ENCODE data around the gene UBE2F.

Gene UBE2F

GRCh38 chr2:237995036-237995435 is 28.2 kb downstream of the UBE2F start:
- no peak for ATAC-seq
- no peak for TF ChIP-seq ISL1 (CRISPR knock-in tag; IDR thresholded peaks at IDR 0.05)

- no peak for TF ChIP-seq BACH2 (CRISPR knock-in tag; IDR thresholded peaks at IDR 0.05; ENCODE audit: borderline replicate concordance)
- TF ChIP-seq ZFP30 (CRISPR knock-in tag; IDR thresholded peaks at IDR 0.05): no peak
- TF ChIP-seq ZNF8 (CRISPR knock-in tag; IDR thresholded peaks at IDR 0.05): no peak
- no peak for TF ChIP-seq ZNF565 (CRISPR knock-in tag; conservative IDR thresholded peaks at IDR 0.05; ENCODE audit: low read depth)
- TF ChIP-seq RARB (CRISPR knock-in tag; IDR thresholded peaks at IDR 0.05): no peak
- no peak for TF ChIP-seq SNAI2 (CRISPR knock-in tag; IDR thresholded peaks at IDR 0.05)
- TF ChIP-seq PPARA (CRISPR knock-in tag; IDR thresholded peaks at IDR 0.05; ENCODE audit: borderline replicate concordance): no peak
- TF ChIP-seq GLIS3 (CRISPR knock-in tag; IDR thresholded peaks at IDR 0.05): no peak
These were observed 29.3 kb downstream of the UBE2F start for GRCh38 chr2:237996021-237996593.

GRCh38 chr2:237997521-237997920 is 30.7 kb downstream of the UBE2F start:
- no peak for ATAC-seq
- TF ChIP-seq CSDC2 (CRISPR knock-in tag; IDR thresholded peaks at IDR 0.05) (no peak), RARB (CRISPR knock-in tag; IDR thresholded peaks at IDR 0.05) (no peak), ARNTL (CRISPR knock-in tag; IDR thresholded peaks at IDR 0.05; ENCODE audit: borderline replicate concordance, low read depth) (no peak), PATZ1 (CRISPR knock-in tag; IDR thresholded peaks at IDR 0.05; ENCODE audit: borderline replicate concordance) (no peak)

More at GRCh38 chr2:237996021-237996593, 29.3 kb downstream of the UBE2F start:
- no peak for ATAC-seq

- TF ChIP-seq ZFP30 (CRISPR knock-in tag; IDR thresholded peaks at IDR 0.05) (no peak), ZNF70 (CRISPR knock-in tag; IDR thresholded peaks at IDR 0.05) (no peak), TOX (CRISPR knock-in tag; IDR thresholded peaks at IDR 0.05; ENCODE audit: borderline replicate concordance) (no peak), PATZ1 (CRISPR knock-in tag; IDR thresholded peaks at IDR 0.05; ENCODE audit: borderline replicate concordance) (no peak), CSDC2 (CRISPR knock-in tag; IDR thresholded peaks at IDR 0.05) (no peak), POU6F1 (CRISPR knock-in tag; IDR thresholded peaks at IDR 0.05; ENCODE audit: borderline replicate concordance, low read depth) (no peak), ZC3H10 (CRISPR knock-in tag; IDR thresholded peaks at IDR 0.05) (no peak), ISL1 (CRISPR knock-in tag; IDR thresholded peaks at IDR 0.05) (no peak), PPARA (CRISPR knock-in tag; IDR thresholded peaks at IDR 0.05; ENCODE audit: borderline replicate concordance) (no peak)
- TF ChIP-seq, protein P1, sequence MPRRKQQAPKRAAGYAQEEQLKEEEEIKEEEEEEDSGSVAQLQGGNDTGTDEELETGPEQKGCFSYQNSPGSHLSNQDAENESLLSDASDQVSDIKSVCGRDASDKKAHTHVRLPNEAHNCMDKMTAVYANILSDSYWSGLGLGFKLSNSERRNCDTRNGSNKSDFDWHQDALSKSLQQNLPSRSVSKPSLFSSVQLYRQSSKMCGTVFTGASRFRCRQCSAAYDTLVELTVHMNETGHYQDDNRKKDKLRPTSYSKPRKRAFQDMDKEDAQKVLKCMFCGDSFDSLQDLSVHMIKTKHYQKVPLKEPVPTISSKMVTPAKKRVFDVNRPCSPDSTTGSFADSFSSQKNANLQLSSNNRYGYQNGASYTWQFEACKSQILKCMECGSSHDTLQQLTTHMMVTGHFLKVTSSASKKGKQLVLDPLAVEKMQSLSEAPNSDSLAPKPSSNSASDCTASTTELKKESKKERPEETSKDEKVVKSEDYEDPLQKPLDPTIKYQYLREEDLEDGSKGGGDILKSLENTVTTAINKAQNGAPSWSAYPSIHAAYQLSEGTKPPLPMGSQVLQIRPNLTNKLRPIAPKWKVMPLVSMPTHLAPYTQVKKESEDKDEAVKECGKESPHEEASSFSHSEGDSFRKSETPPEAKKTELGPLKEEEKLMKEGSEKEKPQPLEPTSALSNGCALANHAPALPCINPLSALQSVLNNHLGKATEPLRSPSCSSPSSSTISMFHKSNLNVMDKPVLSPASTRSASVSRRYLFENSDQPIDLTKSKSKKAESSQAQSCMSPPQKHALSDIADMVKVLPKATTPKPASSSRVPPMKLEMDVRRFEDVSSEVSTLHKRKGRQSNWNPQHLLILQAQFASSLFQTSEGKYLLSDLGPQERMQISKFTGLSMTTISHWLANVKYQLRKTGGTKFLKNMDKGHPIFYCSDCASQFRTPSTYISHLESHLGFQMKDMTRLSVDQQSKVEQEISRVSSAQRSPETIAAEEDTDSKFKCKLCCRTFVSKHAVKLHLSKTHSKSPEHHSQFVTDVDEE (CRISPR knock-in tag; IDR thresholded peaks at IDR 0.05): no peak
- ATAC-seq: no peak
These were observed 31.7 kb downstream of the UBE2F start for GRCh38 chr2:237998530-237998929.
